H54 (cell line): ENCODE data around the gene ASCC3.
"Not testable (repeated sequence)": the region's sequence is repeated elsewhere in the genome, so short reads cannot be mapped to it uniquely, and the experiment has no call there.

ENCODE experiments used
- DNase-seq: peaks from one replicate; pipeline ENCODE4 v3.0.0; 2011; ENCODE audit warnings: low spot score, mixed read lengths; ENCODE audit not compliant: insufficient read length
- FAIRE-seq: peaks from 3 replicates; lab custom pipeline; 2011; peaks lifted over from hg19 to GRCh38; lab: Jason Lieb, UNC
- POLR2A ChIP-seq: IDR thresholded peaks from 2 replicates; pipeline ENCODE4 v1.6.1; 2011; ENCODE audit warnings: low read depth, mild to moderate bottlenecking, low read length

ASCC3 gene

GRCh38 chr6:100803264-100804045 lies 77.7 kb downstream of the ASCC3 start:
- DNase-seq, result no peak
- no peak for TF ChIP-seq POLR2A
- FAIRE-seq, result no peak

- DNase-seq (no peak), FAIRE-seq (no peak)
- TF ChIP-seq POLR2A, result no peak
Measured at GRCh38 chr6:100801036-100801435, 80.1 kb downstream of the ASCC3 start.

- DNase-seq (no peak), FAIRE-seq (no peak)
Measured at GRCh38 chr6:100796049-100796823, 84.9 kb downstream of the ASCC3 start.

GRCh38 chr6:100790084-100790483 lies 91.0 kb downstream of the ASCC3 start:
- FAIRE-seq, result no peak

More at GRCh38 chr6:100796049-100796823, 84.9 kb downstream of the ASCC3 start:
- TF ChIP-seq POLR2A, result no peak

GRCh38 chr6:100785982-100786381 lies 95.1 kb downstream of the ASCC3 start:
- TF ChIP-seq POLR2A, result no peak
- DNase-seq, result no peak
- no peak for FAIRE-seq

More at GRCh38 chr6:100790084-100790483, 91.0 kb downstream of the ASCC3 start:
- no peak for DNase-seq
- no peak for TF ChIP-seq POLR2A

- no peak for TF ChIP-seq POLR2A
- FAIRE-seq (no peak), DNase-seq (no peak)
Measured at GRCh38 chr6:100780648-100781047, 100.5 kb downstream of the ASCC3 start.

GRCh38 chr6:100775667-100776066 lies 105.5 kb downstream of the ASCC3 start:
- DNase-seq (no peak), FAIRE-seq (no peak)
- TF ChIP-seq POLR2A, result no peak

GRCh38 chr6:100774681-100775080 lies 106.4 kb downstream of the ASCC3 start:
- DNase-seq (no peak), FAIRE-seq (no peak)
- no peak for TF ChIP-seq POLR2A

GRCh38 chr6:100768816-100769351 lies 112.2 kb downstream of the ASCC3 start:
- DNase-seq (no peak), FAIRE-seq (no peak)
- no peak for TF ChIP-seq POLR2A

- no peak for TF ChIP-seq POLR2A
- FAIRE-seq (no peak), DNase-seq (no peak)
Measured at GRCh38 chr6:100763617-100764241, 117.4 kb downstream of the ASCC3 start.

GRCh38 chr6:100761841-100762240 lies 119.3 kb downstream of the ASCC3 start:
- no peak for DNase-seq
- no peak for TF ChIP-seq POLR2A
- FAIRE-seq, result no peak

GRCh38 chr6:100758386-100758785 lies 122.7 kb downstream of the ASCC3 start:
- FAIRE-seq, DNase-seq: not testable (repeated sequence)

GRCh38 chr6:100753421-100753820 lies 127.7 kb downstream of the ASCC3 start:
- TF ChIP-seq POLR2A, result no peak
- no peak for FAIRE-seq

GRCh38 chr6:100751590-100751989 lies 129.5 kb downstream of the ASCC3 start:
- no peak for TF ChIP-seq POLR2A
- FAIRE-seq (no peak), DNase-seq (no peak)

More at GRCh38 chr6:100753421-100753820, 127.7 kb downstream of the ASCC3 start:
- DNase-seq, result no peak
